Measurements from ENCODE around the gene MAGI2. TPM values are rescaled to one million over a fixed set of nuclear protein-coding genes. Genes with fewer than 3 reads are reported as not detected.

The MAGI2 gene
- total RNA-seq, 1 donor from 2014 or later = 5.4 TPM

GRCh38 chr7:78130446-78131215 lies 1322.8 kb downstream of the MAGI2 start:
- Histone ChIP-seq H3K27me3 (ENCODE audit: insufficient read depth, low read length) (no peaks in the 10 kb centered on the region), H3K36me3 (ENCODE audit: insufficient read depth, low read length) (no peaks in the 10 kb centered on the region)
- DNase-seq (ENCODE audit: low read depth) = no peak

GRCh38 chr7:78129865-78130264 lies 1323.6 kb downstream of the MAGI2 start:
- Histone ChIP-seq H4K20me1 (ENCODE audit: insufficient read depth, low read length) (no peaks in the 10 kb centered on the region), H3K4me1 (ENCODE audit: insufficient read depth, low read length) (no peaks in the 10 kb centered on the region), H3K27ac (ENCODE audit: low read depth, low read length) (no peak overlapping the region), H3K9me3 (ENCODE audit: insufficient read depth, low read depth, low read length) (no peaks in the 10 kb centered on the region), H3K36me3 (ENCODE audit: insufficient read depth, low read length) (no peaks in the 10 kb centered on the region), H3K4me2 (ENCODE audit: low read length) (no peak overlapping the region), H3K27me3 (ENCODE audit: insufficient read depth, low read length) (no peaks in the 10 kb centered on the region), H3K79me2 (ENCODE audit: insufficient read depth, low read length) (no peaks in the 10 kb centered on the region), H3K4me3 (ENCODE audit: insufficient read depth, low read depth, low read length) (no peak overlapping the region), H2AFZ (ENCODE audit: low read depth, low read length) (no peak overlapping the region), H3K9ac (ENCODE audit: low read length) (no peak overlapping the region)
- no peak for DNase-seq (ENCODE audit: low read depth)
- peaks cover 14% of the 10 kb centered on the region for H3K4me1 Mint-ChIP-seq (ENCODE audit: low read depth, unreplicated experiment)
- TF ChIP-seq EZH2 (IDR thresholded peaks at IDR 0.05; ENCODE audit: insufficient read depth, low read length) (no peak), CTCF (IDR thresholded peaks at IDR 0.05; ENCODE audit: insufficient read depth, low read depth, low read length) (no peak)
- peaks cover 3% of the 10 kb centered on the region for H3K27me3 Mint-ChIP-seq (ENCODE audit: low read depth, unreplicated experiment)
- H3K4me3 Mint-ChIP-seq (ENCODE audit: unreplicated experiment) = no peak overlapping the region
- no peak overlapping the region for H3K27ac Mint-ChIP-seq (ENCODE audit: unreplicated experiment)
- H3K9me3 Mint-ChIP-seq (ENCODE audit: unreplicated experiment) = no peaks in the 10 kb centered on the region
- FAIRE-seq = no peak
- H3K36me3 Mint-ChIP-seq (ENCODE audit: low read depth, unreplicated experiment) = no peaks in the 10 kb centered on the region

More at GRCh38 chr7:78130446-78131215, 1322.8 kb downstream of the MAGI2 start:
- H3K4me3 ChIP-seq (ENCODE audit: insufficient read depth, low read depth, low read length) = no peak overlapping the region
- Mint-ChIP-seq H3K4me3 (ENCODE audit: unreplicated experiment) (no peak overlapping the region), H3K27me3 (ENCODE audit: low read depth, unreplicated experiment) (peaks cover 3% of the 10 kb centered on the region), H3K36me3 (ENCODE audit: low read depth, unreplicated experiment) (no peaks in the 10 kb centered on the region), H3K4me1 (ENCODE audit: low read depth, unreplicated experiment) (peaks cover 14% of the 10 kb centered on the region), H3K27ac (ENCODE audit: unreplicated experiment) (no peak overlapping the region), H3K9me3 (ENCODE audit: unreplicated experiment) (no peaks in the 10 kb centered on the region)
- no peak for FAIRE-seq
- no peak overlapping the region for H2AFZ ChIP-seq (ENCODE audit: low read depth, low read length)
- TF ChIP-seq EZH2 (IDR thresholded peaks at IDR 0.05; ENCODE audit: insufficient read depth, low read length) = no peak
- TF ChIP-seq CTCF (IDR thresholded peaks at IDR 0.05; ENCODE audit: insufficient read depth, low read depth, low read length) = no peak
- H3K9ac ChIP-seq (ENCODE audit: low read length) = no peak overlapping the region
- H3K9me3 ChIP-seq (ENCODE audit: insufficient read depth, low read depth, low read length) = no peaks in the 10 kb centered on the region
- no peaks in the 10 kb centered on the region for H3K79me2 ChIP-seq (ENCODE audit: insufficient read depth, low read length)
- no peak overlapping the region for H3K4me2 ChIP-seq (ENCODE audit: low read length)
- H4K20me1 ChIP-seq (ENCODE audit: insufficient read depth, low read length) = no peaks in the 10 kb centered on the region
- H3K27ac ChIP-seq (ENCODE audit: low read depth, low read length) = no peak overlapping the region
- H3K4me1 ChIP-seq (ENCODE audit: insufficient read depth, low read length) = no peaks in the 10 kb centered on the region

- H4K20me1 ChIP-seq (ENCODE audit: insufficient read depth, low read length) = no peaks in the 10 kb centered on the region
- H3K4me1 Mint-ChIP-seq (ENCODE audit: low read depth, unreplicated experiment) = peaks cover 10% of the 10 kb centered on the region
Measured at GRCh38 chr7:78127009-78127408, 1326.5 kb downstream of the MAGI2 start.

More at GRCh38 chr7:78127009-78127408, 1326.5 kb downstream of the MAGI2 start:
- no peak overlapping the region for H3K9ac ChIP-seq (ENCODE audit: low read length)
- H3K27ac ChIP-seq (ENCODE audit: low read depth, low read length) = no peak overlapping the region
- no peaks in the 10 kb centered on the region for H3K9me3 Mint-ChIP-seq (ENCODE audit: unreplicated experiment)
- FAIRE-seq (no peak), DNase-seq (ENCODE audit: low read depth) (no peak)
- H3K79me2 ChIP-seq (ENCODE audit: insufficient read depth, low read length) = no peaks in the 10 kb centered on the region
- H2AFZ ChIP-seq (ENCODE audit: low read depth, low read length) = no peak overlapping the region
- H3K4me3 Mint-ChIP-seq (ENCODE audit: unreplicated experiment) = no peak overlapping the region
- H3K27me3 Mint-ChIP-seq (ENCODE audit: low read depth, unreplicated experiment) = peaks cover under 1% of the 10 kb centered on the region
- no peak overlapping the region for H3K4me2 ChIP-seq (ENCODE audit: low read length)
- no peaks in the 10 kb centered on the region for H3K27me3 ChIP-seq (ENCODE audit: insufficient read depth, low read length)
- TF ChIP-seq CTCF (IDR thresholded peaks at IDR 0.05; ENCODE audit: insufficient read depth, low read depth, low read length) (no peak), EZH2 (IDR thresholded peaks at IDR 0.05; ENCODE audit: insufficient read depth, low read length) (no peak)
- no peak overlapping the region for H3K4me3 ChIP-seq (ENCODE audit: insufficient read depth, low read depth, low read length)
- no peak overlapping the region for H3K27ac Mint-ChIP-seq (ENCODE audit: unreplicated experiment)
- H3K36me3 ChIP-seq (ENCODE audit: insufficient read depth, low read length) = no peaks in the 10 kb centered on the region
- no peaks in the 10 kb centered on the region for H3K9me3 ChIP-seq (ENCODE audit: insufficient read depth, low read depth, low read length)
- H3K36me3 Mint-ChIP-seq (ENCODE audit: low read depth, unreplicated experiment) = no peaks in the 10 kb centered on the region
- H3K4me1 ChIP-seq (ENCODE audit: insufficient read depth, low read length) = no peaks in the 10 kb centered on the region

Measured in astrocyte (in vitro differentiated cells and primary cell).